Measurements from ENCODE around the gene PKD2L2.

PKD2L2 gene

DNA sequence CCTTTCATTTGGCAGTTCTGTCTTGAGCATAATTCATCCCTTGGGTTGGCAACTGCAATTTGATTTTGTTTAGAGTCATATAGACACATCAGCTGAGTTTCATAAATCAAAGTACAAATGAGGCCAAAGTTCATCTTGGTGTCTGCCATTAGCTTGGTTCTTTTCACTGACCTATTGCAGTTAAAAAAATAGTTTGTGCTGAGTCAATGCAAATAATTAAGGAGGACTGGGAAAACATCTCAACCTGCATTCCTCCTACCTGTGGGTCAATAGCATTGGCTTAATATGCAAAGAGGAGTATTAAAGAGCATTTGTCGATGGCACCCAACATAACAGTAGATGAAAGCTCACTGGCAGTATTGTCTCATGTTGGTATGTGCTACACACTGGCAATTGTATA is 1.6 kb downstream of the PKD2L2 start:
- no peak overlapping the region for H3K4me3 ChIP-seq (ENCODE audit: low read depth, low read length)
- TF ChIP-seq, protein P1, sequence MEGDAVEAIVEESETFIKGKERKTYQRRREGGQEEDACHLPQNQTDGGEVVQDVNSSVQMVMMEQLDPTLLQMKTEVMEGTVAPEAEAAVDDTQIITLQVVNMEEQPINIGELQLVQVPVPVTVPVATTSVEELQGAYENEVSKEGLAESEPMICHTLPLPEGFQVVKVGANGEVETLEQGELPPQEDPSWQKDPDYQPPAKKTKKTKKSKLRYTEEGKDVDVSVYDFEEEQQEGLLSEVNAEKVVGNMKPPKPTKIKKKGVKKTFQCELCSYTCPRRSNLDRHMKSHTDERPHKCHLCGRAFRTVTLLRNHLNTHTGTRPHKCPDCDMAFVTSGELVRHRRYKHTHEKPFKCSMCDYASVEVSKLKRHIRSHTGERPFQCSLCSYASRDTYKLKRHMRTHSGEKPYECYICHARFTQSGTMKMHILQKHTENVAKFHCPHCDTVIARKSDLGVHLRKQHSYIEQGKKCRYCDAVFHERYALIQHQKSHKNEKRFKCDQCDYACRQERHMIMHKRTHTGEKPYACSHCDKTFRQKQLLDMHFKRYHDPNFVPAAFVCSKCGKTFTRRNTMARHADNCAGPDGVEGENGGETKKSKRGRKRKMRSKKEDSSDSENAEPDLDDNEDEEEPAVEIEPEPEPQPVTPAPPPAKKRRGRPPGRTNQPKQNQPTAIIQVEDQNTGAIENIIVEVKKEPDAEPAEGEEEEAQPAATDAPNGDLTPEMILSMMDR (IDR thresholded peaks at IDR 0.05; ENCODE audit: borderline replicate concordance, insufficient read depth, low read depth, low read length): no peak

DNA sequence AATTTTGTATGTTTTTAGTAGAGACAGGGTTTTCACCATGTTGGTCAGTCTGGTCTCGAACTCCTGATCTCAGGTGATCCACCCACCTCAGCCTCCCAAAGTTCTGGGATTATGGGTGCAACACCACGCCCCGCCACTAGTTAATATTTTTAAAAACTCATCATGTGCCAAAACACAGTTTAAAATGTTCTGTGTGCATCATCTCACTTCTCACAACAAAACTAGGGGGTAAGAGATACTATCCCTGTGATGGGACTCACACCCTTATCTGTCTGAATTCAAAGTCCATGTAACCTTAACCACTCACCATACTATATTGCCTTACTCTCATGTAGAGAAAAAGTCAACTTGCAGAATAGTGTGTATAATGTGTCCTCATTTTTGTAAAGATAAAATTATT is 2.6 kb downstream of the PKD2L2 start:
- TF ChIP-seq, protein P1 (IDR thresholded peaks at IDR 0.05; ENCODE audit: borderline replicate concordance, insufficient read depth, low read depth, low read length): no peak

DNA sequence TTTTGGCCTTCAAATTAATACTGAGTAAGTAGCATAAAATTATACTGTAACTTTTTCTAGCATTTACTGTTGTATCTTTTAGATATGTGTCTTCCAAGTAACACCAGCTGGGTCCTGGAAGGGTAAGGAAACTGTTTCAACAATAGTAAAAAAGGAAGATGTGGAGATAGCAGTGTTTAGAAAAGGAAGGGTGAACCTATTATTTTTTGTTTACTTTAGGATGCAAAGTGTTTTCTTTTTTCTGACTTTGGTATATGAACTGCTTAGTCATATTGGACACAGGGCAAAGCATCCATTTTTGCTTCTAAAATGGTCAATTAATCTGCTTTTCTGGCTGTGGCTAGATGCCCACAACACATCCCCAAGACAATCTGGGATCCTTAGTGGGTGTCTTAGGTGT is 5.3 kb downstream of the PKD2L2 start:
- TF ChIP-seq, protein P1 (IDR thresholded peaks at IDR 0.05; ENCODE audit: borderline replicate concordance, insufficient read depth, low read depth, low read length): no peak
- H3K4me3 ChIP-seq (ENCODE audit: low read depth, low read length): no peak overlapping the region

More for the DNA sequence above, 2.6 kb downstream of the PKD2L2 start:
- no peak overlapping the region for H3K4me3 ChIP-seq (ENCODE audit: low read depth, low read length)

DNA sequence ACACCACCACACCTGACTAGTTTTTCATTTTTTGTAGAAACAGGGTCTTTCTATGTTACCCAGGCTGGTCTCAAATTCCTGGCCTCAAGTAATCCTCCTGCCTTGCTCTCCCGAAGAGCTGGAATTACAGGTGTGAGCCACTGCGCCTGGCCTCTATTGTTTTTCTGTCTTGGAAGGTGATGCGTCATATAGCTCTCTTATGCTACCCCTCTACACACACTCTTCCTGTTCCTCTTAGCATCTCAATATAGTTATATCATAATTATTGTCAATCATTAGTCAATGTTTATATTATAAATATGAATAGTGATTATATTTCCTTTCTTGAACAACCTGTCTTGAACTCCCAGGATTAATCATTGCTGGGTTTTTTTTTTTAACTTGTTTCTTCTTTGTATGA is 7.3 kb downstream of the PKD2L2 start:
- TF ChIP-seq, protein P1 (IDR thresholded peaks at IDR 0.05; ENCODE audit: borderline replicate concordance, insufficient read depth, low read depth, low read length): no peak
- H3K4me3 ChIP-seq (ENCODE audit: low read depth, low read length): no peak overlapping the region

DNA sequence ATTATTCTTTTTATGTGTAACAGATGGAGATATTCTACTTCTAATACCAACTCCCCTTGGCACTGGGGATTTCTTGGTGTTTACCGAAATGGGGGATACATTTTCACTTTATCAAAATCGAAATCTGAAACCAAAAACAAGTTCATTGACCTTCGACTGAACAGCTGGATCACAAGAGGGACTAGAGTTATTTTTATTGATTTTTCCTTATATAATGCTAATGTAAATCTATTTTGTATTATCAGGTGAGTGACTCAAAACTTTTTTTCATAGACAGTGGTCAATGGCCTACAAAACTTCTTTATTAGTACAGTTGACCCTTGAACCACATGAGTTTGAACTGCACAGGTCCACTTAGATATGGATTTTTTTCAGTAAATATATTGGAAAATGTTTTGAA is 10.2 kb downstream of the PKD2L2 start:
- no peak overlapping the region for H3K4me3 ChIP-seq (ENCODE audit: low read depth, low read length)
- TF ChIP-seq, protein P1 (IDR thresholded peaks at IDR 0.05; ENCODE audit: borderline replicate concordance, insufficient read depth, low read depth, low read length): no peak

DNA sequence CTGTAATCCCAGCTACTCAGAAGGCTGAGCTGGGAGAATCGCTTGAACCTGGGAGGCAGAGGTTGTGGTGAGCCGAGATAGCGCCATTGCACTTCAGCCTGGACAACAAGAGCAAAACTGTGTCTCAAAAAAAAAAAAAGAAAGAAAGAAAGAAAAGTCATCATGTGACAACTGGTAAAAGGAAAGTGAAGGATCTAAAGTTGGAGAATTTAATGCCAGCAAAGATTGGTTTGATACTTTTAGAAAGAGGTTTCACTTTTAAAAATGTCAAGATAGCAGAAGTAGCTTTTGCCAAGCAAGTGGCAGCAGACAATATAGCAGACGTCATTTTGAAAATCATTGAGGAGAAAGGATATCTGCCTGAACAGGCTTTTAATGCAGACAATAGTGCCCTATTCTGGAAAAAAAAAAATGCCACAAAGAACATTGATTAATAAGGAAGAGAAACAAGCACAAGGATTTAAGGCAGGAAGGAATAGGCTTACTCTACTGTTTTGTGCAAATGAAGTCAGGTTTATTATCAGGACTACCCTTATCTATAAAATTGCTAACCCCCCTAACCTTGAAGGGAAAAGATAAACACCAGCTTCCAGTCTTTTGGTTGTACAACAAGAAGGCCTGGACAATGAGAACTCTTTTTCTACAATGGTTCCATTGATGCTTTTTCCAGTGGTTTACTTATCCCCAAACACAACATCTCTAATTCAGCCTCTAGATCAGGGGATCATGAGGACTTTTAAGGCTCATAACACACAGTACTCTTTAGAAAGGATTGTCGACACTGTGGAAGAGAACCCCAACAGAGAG is 12.0 kb downstream of the PKD2L2 start:
- TF ChIP-seq, protein P1 (IDR thresholded peaks at IDR 0.05; ENCODE audit: borderline replicate concordance, insufficient read depth, low read depth, low read length): no peak
- no peak overlapping the region for H3K4me3 ChIP-seq (ENCODE audit: low read depth, low read length)
